Immature natural killer cell (primary cell): ENCODE results near the gene KRTAP5-1. TPM values are rescaled to one million over a fixed set of nuclear protein-coding genes. Genes with fewer than 3 reads are reported as not detected.
A peak's percentile ranks its signal among the peaks of the same experiment; 100 is the strongest.

ENCODE experiments used
- DNase-seq, 3 donors: peaks; one replicate each; pipeline ENCODE4 v3.0.0; 2022; ENCODE audit warnings: mixed read lengths in 1 of 3
- H3K27ac Mint-ChIP-seq, 6 donors: one replicate each; pipeline ENCODE4 v1.8.0; 2020; ENCODE audit warnings: mixed read lengths in 6 of 6, mild to moderate bottlenecking in 5 of 6, inconsistent platforms in 4 of 6, moderate library complexity in 3 of 6
- H3K27me3 Mint-ChIP-seq, 3 donors: one replicate each; pipeline ENCODE4 v1.8.0; 2020 to 2021; ENCODE audit warnings: low read depth in 3 of 3, mild to moderate bottlenecking in 3 of 3, mixed read lengths in 3 of 3, moderate library complexity in 3 of 3, inconsistent platforms in 1 of 3
- H3K36me3 Mint-ChIP-seq, 3 donors: one replicate each; pipeline ENCODE4 v1.8.0; 2020; ENCODE audit warnings: mixed read lengths in 3 of 3, inconsistent platforms in 2 of 3, mild to moderate bottlenecking in 2 of 3
- H3K4me1 Mint-ChIP-seq, 2 donors: one replicate each; pipeline ENCODE4 v1.8.0; 2020; ENCODE audit warnings: inconsistent platforms in 2 of 2, mild to moderate bottlenecking in 2 of 2, mixed read lengths in 2 of 2, moderate library complexity in 1 of 2
- H3K4me3 Mint-ChIP-seq, 5 donors: one replicate each; pipeline ENCODE4 v1.8.0; 2020; ENCODE audit warnings: mild to moderate bottlenecking in 5 of 5, mixed read lengths in 5 of 5, inconsistent platforms in 3 of 5, moderate library complexity in 3 of 5
- H3K9me3 Mint-ChIP-seq, 6 donors: one replicate each; pipeline ENCODE4 v1.8.0; 2020; ENCODE audit warnings: mild to moderate bottlenecking in 6 of 6, mixed read lengths in 6 of 6, inconsistent platforms in 4 of 6, moderate library complexity in 3 of 6
- polyA plus RNA-seq, 3 donors: library from polyadenylated mRNA; unstranded; fragments of 300-500 nt; fragmentation: Illumina TruSeq; gene quantifications; one replicate each; pipeline ENCODE4 v1.2.3, GENCODE V29; 2021

The KRTAP5-1 gene
- polyA plus RNA-seq, 3 donors from 2014 or later, result not detected

GRCh38 chr11:1557904-1558774 is 26.9 kb downstream of the KRTAP5-1 start:
- Mint-ChIP-seq H3K9me3 (no peaks in the 10 kb centered on the region), H3K4me1 (no peaks in the 10 kb centered on the region), H3K36me3 (no peaks in the 10 kb centered on the region), H3K27ac (no peak overlapping the region), H3K4me3 (no peak overlapping the region), H3K27me3 (peaks cover 5 to 16% (median 6%) of the 10 kb centered on the region in 3 donors)
- no peak for DNase-seq

GRCh38 chr11:1557051-1557884 is 27.8 kb downstream of the KRTAP5-1 start:
- no peak for DNase-seq
- Mint-ChIP-seq H3K36me3 (no peaks in the 10 kb centered on the region), H3K4me1 (no peaks in the 10 kb centered on the region), H3K27me3 (peaks cover 5 to 9% (median 6%) of the 10 kb centered on the region in 3 donors), H3K9me3 (no peaks in the 10 kb centered on the region), H3K4me3 (no peak overlapping the region), H3K27ac (no peak overlapping the region)

- DNase-seq, result no peak
- Mint-ChIP-seq H3K4me1 (no peaks in the 10 kb centered on the region), H3K36me3 (no peaks in the 10 kb centered on the region), H3K9me3 (no peaks in the 10 kb centered on the region), H3K27ac (no peak overlapping the region), H3K4me3 (no peak overlapping the region), H3K27me3 (peaks cover 5 to 8% (median 6%) of the 10 kb centered on the region in 3 donors)
These were observed 28.7 kb downstream of the KRTAP5-1 start for GRCh38 chr11:1556278-1556902.

- no peak overlapping the region for H3K4me3 Mint-ChIP-seq
- no peak for DNase-seq
- H3K4me1 Mint-ChIP-seq, result no peaks in the 10 kb centered on the region
- H3K9me3 Mint-ChIP-seq, result no peaks in the 10 kb centered on the region
- no peak overlapping the region for H3K27ac Mint-ChIP-seq
- H3K27me3 Mint-ChIP-seq, result peaks cover 5 to 8% (median 6%) of the 10 kb centered on the region in 3 donors
- no peaks in the 10 kb centered on the region for H3K36me3 Mint-ChIP-seq
These were observed 29.4 kb downstream of the KRTAP5-1 start for GRCh38 chr11:1555713-1556153.

GRCh38 chr11:1554981-1555712 is 29.9 kb downstream of the KRTAP5-1 start:
- H3K27me3 Mint-ChIP-seq, result peaks cover 5 to 8% (median 6%) of the 10 kb centered on the region in 3 donors
- no peaks in the 10 kb centered on the region for H3K36me3 Mint-ChIP-seq
- H3K27ac Mint-ChIP-seq, result no peak overlapping the region
- no peak overlapping the region for H3K4me3 Mint-ChIP-seq
- DNase-seq, result no peak
- no peaks in the 10 kb centered on the region for H3K4me1 Mint-ChIP-seq
- H3K9me3 Mint-ChIP-seq, result no peaks in the 10 kb centered on the region

- no peak overlapping the region for H3K4me3 Mint-ChIP-seq
- H3K27ac Mint-ChIP-seq, result no peak overlapping the region
- H3K27me3 Mint-ChIP-seq, result peaks cover 5 to 8% (median 7%) of the 10 kb centered on the region in 3 donors
- H3K9me3 Mint-ChIP-seq, result no peaks in the 10 kb centered on the region
- no peaks in the 10 kb centered on the region for H3K4me1 Mint-ChIP-seq
- DNase-seq, result no peak
- H3K36me3 Mint-ChIP-seq, result no peaks in the 10 kb centered on the region
These were observed 31.1 kb downstream of the KRTAP5-1 start for GRCh38 chr11:1553808-1554594.

GRCh38 chr11:1549338-1550330 is 35.4 kb downstream of the KRTAP5-1 start:
- Mint-ChIP-seq H3K27me3 (peaks cover 9 to 13% (median 9%) of the 10 kb centered on the region in 3 donors), H3K9me3 (no peaks in the 10 kb centered on the region), H3K4me3 (no peak overlapping the region), H3K27ac (no peak overlapping the region), H3K4me1 (peaks cover 0 to 7% of the 10 kb centered on the region in 2 donors), H3K36me3 (no peaks in the 10 kb centered on the region)
- no peak for DNase-seq

GRCh38 chr11:1548221-1549070 is 36.6 kb downstream of the KRTAP5-1 start:
- H3K36me3 Mint-ChIP-seq, result no peaks in the 10 kb centered on the region
- no peak overlapping the region for H3K27ac Mint-ChIP-seq
- no peak for DNase-seq
- H3K4me3 Mint-ChIP-seq, result no peak overlapping the region
- peaks cover 6 to 10% (median 9%) of the 10 kb centered on the region in 3 donors for H3K27me3 Mint-ChIP-seq
- H3K4me1 Mint-ChIP-seq, result peaks cover 0 to 7% of the 10 kb centered on the region in 2 donors
- H3K9me3 Mint-ChIP-seq, result no peaks in the 10 kb centered on the region

- Mint-ChIP-seq H3K4me3 (peak overlapping the region in 1 of 5 donors; percentile 59), H3K4me1 (peaks cover 0 to 7% of the 10 kb centered on the region in 2 donors), H3K36me3 (no peaks in the 10 kb centered on the region), H3K9me3 (no peaks in the 10 kb centered on the region), H3K27me3 (peaks cover 6 to 11% (median 10%) of the 10 kb centered on the region in 3 donors), H3K27ac (no peak overlapping the region)
- DNase-seq, result no peak
These were observed 37.5 kb downstream of the KRTAP5-1 start for GRCh38 chr11:1547467-1548098.

- DNase-seq, result peak; percentile 40 to 52 (median 45)
- Mint-ChIP-seq H3K4me3 (peak overlapping the region in 1 of 5 donors; percentile 44), H3K36me3 (no peaks in the 10 kb centered on the region)
These were observed 38.3 kb downstream of the KRTAP5-1 start for GRCh38 chr11:1546536-1547466.

More at GRCh38 chr11:1546536-1547466, 38.3 kb downstream of the KRTAP5-1 start:
- Mint-ChIP-seq H3K9me3 (no peaks in the 10 kb centered on the region), H3K27me3 (peaks cover 6 to 11% (median 10%) of the 10 kb centered on the region in 3 donors), H3K27ac (no peak overlapping the region), H3K4me1 (peaks cover 0 to 7% of the 10 kb centered on the region in 2 donors)
